ENCODE results near the gene CXCL9.
"Not testable (repeated sequence)": the region's sequence is repeated elsewhere in the genome, so short reads cannot be mapped to it uniquely, and the experiment has no call there.

Gene CXCL9

GRCh38 chr4:76007089-76007862, at the start of gene CXCL9:
TSS of gene CXCL9 (minus strand) at chr4:76007509. CDS start at chr4:76007449, 60 bp downstream.
- DNase-seq (ENCODE audit: low spot score): no peak

DNA sequence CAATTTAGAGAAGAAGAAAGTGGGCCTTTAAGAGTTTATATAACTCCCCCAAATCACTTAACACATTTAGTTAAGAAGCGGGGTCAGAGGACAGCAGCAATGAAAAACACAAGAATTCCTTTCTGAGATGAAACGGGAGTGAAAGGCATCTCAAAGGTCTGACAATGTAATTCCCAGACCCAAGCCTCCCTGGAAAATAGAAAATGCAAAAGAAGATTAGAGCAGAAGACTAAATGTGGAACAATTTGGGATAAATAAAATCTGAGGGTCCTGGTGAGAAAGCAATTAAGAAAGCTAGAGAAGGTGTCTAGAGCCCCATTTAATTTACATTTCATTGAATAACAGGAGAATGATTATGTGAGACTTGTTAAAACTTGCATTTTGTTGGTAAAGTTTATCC, 48.1 kb upstream of the CXCL9 start:
- DNase-seq (ENCODE audit: low spot score): no peak

- no peak for DNase-seq (ENCODE audit: low spot score)
Measured at GRCh38 chr4:76055016-76055415, 47.7 kb upstream of the CXCL9 start.

GRCh38 chr4:76053730-76054129, 46.4 kb upstream of the CXCL9 start:
- no peak for DNase-seq (ENCODE audit: low spot score)

- DNase-seq (ENCODE audit: low spot score): not testable (repeated sequence)
Measured at GRCh38 chr4:76050560-76051050, 43.3 kb upstream of the CXCL9 start.

GRCh38 chr4:76049860-76050416, 42.6 kb upstream of the CXCL9 start:
- not testable (repeated sequence) for DNase-seq (ENCODE audit: low spot score)

GRCh38 chr4:76044686-76045085, 37.4 kb upstream of the CXCL9 start:
- not testable (repeated sequence) for DNase-seq (ENCODE audit: low spot score)

DNA sequence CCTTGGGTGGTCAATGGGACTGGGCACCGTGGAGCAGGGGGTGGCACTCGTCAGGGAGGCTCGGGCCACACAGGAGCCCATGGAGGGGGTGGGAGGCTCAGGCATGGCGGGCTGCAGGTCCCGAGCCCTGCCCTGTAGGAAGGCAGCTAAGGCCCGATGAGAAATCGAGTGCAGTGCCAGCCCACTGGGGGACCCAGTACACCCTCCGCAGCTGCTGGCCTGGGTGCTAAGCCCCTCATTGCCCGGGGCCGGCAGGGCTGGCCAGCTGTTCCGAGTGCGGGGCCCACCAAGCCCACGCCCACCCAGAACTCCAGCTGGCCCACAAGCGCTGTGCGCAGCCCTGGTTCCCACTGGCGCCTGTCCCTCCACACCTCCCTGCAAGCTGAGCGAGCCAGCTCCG, 36.0 kb upstream of the CXCL9 start:
- not testable (repeated sequence) for DNase-seq (ENCODE audit: low spot score)

GRCh38 chr4:76042241-76042998, 35.1 kb upstream of the CXCL9 start:
- not testable (repeated sequence) for DNase-seq (ENCODE audit: low spot score)

DNA sequence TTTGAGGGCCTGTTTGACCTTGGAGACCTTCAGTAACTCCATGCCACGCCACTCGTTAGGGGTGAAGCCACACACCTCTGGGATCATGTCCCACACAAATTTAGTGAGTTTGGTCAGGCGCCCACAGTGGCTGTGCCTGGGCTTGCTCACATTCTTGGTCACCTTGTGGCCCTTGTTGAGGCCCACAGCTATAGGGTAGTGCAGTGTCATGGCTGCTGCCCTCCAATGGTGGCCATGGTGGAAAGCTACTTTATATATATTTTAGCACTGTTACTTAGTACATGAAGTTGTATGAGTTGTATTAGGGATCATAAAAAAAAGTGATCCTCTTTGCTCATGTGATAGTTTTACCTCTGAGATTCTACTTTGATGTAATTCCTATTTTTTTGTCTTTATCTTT, 29.5 kb upstream of the CXCL9 start:
- no peak for DNase-seq (ENCODE audit: low spot score)

DNA sequence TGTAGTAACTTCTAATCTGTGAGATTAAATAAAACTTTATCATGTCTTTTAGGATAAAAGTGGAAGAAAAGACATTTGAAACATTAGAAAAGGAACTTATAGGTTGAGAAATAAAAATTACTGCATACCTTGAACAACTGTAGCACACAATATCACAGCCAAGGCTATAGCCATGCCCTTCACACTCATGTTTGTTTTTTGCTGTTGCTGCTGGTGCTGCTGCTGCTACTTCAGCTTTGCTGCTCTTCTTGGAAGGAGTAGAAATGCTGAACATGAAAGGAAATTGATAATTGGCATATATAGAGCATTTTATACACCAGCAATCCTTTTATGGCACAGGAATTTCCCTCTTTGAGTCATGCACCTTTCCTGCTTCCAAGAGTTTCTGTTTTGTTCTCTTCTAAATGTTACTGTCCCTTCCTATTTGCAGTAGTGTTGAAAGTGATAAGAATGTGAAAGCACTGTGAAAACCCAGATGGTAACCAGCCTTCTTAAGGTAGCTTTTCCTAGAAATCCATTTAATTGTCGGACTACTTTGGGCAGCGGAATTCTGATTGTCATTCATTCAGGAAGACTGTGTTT, 28.6 kb upstream of the CXCL9 start, which contains the start of gene CXCL11:
TSS of gene CXCL11 (minus strand) at position 272 of the 582 bp plus-strand sequence. CDS start at position 189, 83 bp downstream.
- no peak for DNase-seq (ENCODE audit: low spot score)

DNA sequence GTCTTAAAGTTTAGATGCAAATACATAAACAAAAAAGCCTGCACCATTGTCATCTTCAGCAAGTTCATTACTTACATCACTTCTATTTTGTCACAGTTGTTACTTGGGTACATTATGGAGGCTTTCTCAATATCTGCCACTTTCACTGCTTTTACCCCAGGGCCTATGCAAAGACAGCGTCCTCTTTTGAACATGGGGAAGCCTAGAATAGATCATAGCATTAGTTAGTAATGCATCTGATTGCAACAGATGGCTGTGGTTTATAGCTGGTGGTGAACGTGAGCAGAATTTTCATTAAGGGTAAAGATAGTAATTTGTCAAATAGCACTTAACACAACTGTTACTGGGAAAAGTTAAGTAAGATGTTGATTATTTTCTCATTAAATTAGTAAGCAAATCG, 27.8 kb upstream of the CXCL9 start:
- no peak for DNase-seq (ENCODE audit: low spot score)

- no peak for DNase-seq (ENCODE audit: low spot score)
Measured at GRCh38 chr4:76029300-76029699, 22.0 kb upstream of the CXCL9 start.

- no peak for DNase-seq (ENCODE audit: low spot score)
Measured at GRCh38 chr4:76028350-76028765, 21.0 kb upstream of the CXCL9 start.

DNA sequence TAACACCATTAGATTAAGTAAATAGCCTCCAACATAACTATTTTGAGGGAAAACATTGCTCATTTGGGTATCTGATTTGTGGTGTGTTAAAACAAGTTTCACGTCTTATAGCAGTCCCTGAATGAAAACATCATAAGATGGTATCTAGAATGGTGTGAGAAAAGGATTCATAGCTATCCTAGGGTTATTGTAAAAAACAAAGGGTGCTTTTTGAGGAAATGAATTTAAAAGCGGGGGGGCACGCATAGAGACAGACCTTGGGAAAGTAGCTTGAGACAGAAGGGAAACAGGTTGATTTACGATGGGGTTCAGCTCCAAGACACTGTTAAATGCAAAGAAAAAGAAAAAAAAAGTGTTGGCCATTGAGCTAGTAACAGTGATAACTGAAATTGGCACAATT, 16.8 kb upstream of the CXCL9 start:
- no peak for DNase-seq (ENCODE audit: low spot score)

DNA sequence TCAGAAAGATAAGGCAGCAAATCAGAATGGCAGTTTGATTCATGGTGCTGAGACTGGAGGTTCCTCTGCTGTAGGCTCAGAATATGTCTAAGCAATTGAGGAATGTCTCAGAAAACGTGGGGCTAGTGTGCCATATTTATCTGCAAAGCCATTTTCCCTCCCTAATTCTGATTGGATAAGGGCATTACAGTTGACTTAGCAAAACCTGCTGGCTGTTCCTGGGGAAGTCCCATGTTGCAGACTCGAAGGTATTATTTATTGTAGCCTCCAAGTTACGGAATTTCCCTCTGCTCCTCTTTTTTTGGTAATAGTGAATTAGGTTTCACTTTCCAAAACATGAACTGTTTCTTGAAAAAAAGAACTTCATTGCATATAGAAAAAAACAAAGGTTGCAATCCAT, 16.1 kb upstream of the CXCL9 start, which contains the start of gene CXCL10:
TSS of gene CXCL10 (minus strand) at position 109 of the 400 bp plus-strand sequence. CDS start at position 43, 66 bp downstream.
- no peak for DNase-seq (ENCODE audit: low spot score)

- no peak for DNase-seq (ENCODE audit: low spot score)
Measured at GRCh38 chr4:76022677-76023076, 15.4 kb upstream of the CXCL9 start.

GRCh38 chr4:76022031-76022430, 14.7 kb upstream of the CXCL9 start:
- DNase-seq (ENCODE audit: low spot score): no peak

DNA sequence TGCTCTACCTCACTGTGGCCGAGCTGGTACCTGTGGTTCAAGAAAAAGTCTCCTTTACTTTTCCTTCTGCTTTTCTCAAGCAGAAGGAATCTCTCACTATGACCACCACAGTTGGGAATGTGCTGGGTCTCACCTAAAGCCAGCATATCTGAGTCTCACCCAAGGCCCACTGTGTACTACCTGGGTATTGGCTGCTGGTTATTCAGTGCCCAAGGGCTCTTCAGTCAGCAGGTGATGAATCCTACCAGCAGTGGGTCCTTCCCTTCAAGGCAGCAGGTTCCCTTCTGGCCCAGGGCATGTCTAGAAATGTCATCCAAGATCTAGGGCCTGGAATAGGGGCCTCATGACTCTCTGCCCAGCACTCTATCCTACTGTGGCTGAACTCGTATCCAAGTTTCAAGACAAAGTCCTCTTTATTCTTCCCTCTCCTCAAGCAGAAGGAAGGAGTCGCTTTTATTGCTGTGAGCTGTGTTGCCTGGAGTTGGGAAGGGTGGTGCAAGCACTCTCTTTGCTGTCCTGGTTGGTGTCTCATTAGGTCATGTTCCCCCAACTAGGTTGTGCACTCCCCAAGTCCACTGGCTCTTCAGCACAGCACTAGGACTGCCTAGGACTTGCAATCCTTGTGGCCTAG, 9.9 kb upstream of the CXCL9 start:
- DNase-seq (ENCODE audit: low spot score): no peak

DNA sequence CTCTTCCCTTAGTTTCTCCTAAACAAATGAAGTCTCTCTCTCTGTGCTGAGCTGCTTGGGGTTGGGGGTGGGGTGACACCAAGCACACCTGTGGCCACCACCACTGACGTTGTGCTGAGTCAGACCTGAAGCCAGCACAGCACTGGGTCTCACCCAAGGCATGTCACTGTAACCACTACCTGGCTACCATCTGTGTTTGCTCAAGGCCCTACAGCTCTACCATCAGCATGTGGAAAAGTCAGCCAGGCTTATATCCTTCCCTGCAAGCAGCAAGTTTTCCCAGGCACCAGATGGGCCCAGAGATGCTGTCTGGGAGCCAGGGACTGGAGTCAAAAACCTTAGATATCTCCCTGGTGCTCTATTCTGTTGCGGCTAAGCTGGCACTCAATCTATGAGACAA, 9.1 kb upstream of the CXCL9 start:
- DNase-seq (ENCODE audit: low spot score): no peak

DNA sequence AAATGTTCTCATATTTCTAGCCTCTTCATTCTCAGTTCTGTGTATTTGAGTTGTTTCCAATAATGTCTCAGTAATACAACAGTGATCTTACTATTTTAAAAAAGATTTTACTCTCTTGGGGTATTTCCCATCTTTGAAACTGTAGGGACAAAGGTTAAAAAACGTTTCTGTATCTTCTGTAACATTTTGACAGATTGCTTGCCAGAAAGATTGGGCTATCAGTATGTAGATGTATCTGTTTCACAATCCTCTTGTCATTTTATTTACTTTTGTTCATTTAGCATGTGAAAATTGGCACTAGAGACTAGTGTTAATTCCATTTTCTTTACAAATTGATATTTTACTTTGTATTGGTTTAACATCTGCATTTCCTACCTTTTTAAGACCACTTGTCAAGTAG, 6.2 kb upstream of the CXCL9 start:
- no peak for DNase-seq (ENCODE audit: low spot score)

DNA sequence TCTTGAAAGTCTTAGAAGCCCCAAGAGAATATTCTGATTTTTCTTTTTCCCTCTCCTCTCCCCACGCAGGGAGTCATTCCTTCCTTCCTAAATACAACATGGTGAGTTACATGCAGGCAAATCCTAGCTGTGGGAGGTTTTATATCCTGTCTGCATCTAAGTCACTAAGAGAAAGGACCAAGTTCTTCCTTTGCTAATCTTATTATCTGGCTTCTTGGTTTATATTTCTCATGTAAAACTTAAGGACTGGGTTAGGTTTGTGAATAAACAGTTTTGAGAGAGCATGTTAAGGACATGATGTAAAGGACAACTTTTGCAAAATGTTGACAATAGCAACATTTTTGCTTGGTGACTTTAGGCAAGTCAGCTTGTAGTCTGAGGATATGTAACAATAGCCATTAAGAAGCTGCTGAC, 5.1 kb upstream of the CXCL9 start:
- DNase-seq (ENCODE audit: low spot score): no peak
